A549 (cell line): ENCODE measurements around the gene CC2D1A. TPM values are rescaled to one million over a fixed set of nuclear protein-coding genes. Genes with fewer than 3 reads are reported as not detected.

Experiments used
- ATAC-seq, 2 experiments: fragments of 200-7000 bp in 1 of 2; fragments of >200 bp in 1 of 2; cut with Nextera tagmentation in 1 of 2; cut with Tn5 transposase in 1 of 2; 3 replicates each; pipeline versions ENCODE4 v1.8.0 to v1.9.1; 2018 to 2020; ENCODE audit warnings: mild to moderate bottlenecking in 1 of 2, moderate library complexity in 1 of 2
- CTCF ChIA-PET: fragments of 300-600 bp; sonication (Branson Sonifier 250); formaldehyde crosslinking; extraction: SDS; loops from one replicate; lab custom pipeline; 2021; ENCODE audit warnings: antibody characterized with exemption, inconsistent platforms; lab: Yijun Ruan, JAX
- POLR2A ChIA-PET: fragments of 350-600 bp; formaldehyde crosslinking; extraction: SDS; loops from one replicate; lab custom pipeline; 2021; ENCODE audit warnings: antibody characterized with exemption, inconsistent platforms; lab: Yijun Ruan, JAX
- DNase-seq, 2 experiments: peaks; one replicate each; pipeline versions ENCODE4 v3.0.0 to v3.0.0-alpha.2; 2011 to 2016; ENCODE audit warnings: low read depth in 1 of 2, low spot score in 1 of 2
- FAIRE-seq: peaks from 2 replicates; lab custom pipeline; 2011; peaks lifted over from hg19 to GRCh38; lab: Jason Lieb, UNC
- H3K27ac ChIP-seq, 2 experiments: fragments of >200 bp; sonication (Bioruptor Twin); formaldehyde crosslinking; 3 replicates each; pipeline ENCODE4 v1.5.1; 2016 to 2017
- H3K4me1 ChIP-seq: fragments of >200 bp; sonication (Bioruptor Twin); formaldehyde crosslinking; 3 replicates; pipeline ENCODE4 v1.6.1; 2016
- H3K4me2 ChIP-seq: fragments of >200 bp; sonication (Bioruptor Twin); formaldehyde crosslinking; 3 replicates; pipeline ENCODE4 v1.6.1; 2016
- H3K4me3 ChIP-seq: fragments of >200 bp; sonication (Bioruptor Twin); formaldehyde crosslinking; 3 replicates; pipeline ENCODE4 v1.5.1; 2016
- H3K9me3 ChIP-seq: fragments of >200 bp; sonication (Bioruptor Twin); formaldehyde crosslinking; 3 replicates; pipeline ENCODE4 v1.6.1; 2016
- ATOH8 ChIP-seq: fragments of 250-450 bp; sonication (Bioruptor Pico); IDR thresholded peaks from 2 replicates; pipeline ENCODE4 v1.5.0; 2020; ENCODE audit warnings: low read depth, mild to moderate bottlenecking, moderate library complexity
- BHLHE40 ChIP-seq: IDR thresholded peaks from 2 replicates; pipeline ENCODE4 v1.6.1; 2012; ENCODE audit warnings: low read depth, low read length, inconsistent platforms
- CBX2 ChIP-seq: fragments of 200-600 bp; sonication (generic); IDR thresholded peaks from 2 replicates; pipeline ENCODE4 v1.6.1; 2016; ENCODE audit warnings: low read depth, mild to moderate bottlenecking, borderline replicate concordance
- CBX8 ChIP-seq: fragments of 200-600 bp; sonication (generic); IDR thresholded peaks from 2 replicates; pipeline ENCODE4 v1.6.1; 2016
- CHD2 ChIP-seq: fragments of 150-350 bp; IDR thresholded peaks from 2 replicates; pipeline ENCODE4 v1.6.1; 2014; ENCODE audit warnings: low read length; ENCODE audit not compliant: partially characterized antibody
- EHF ChIP-seq: fragments of 250-450 bp; sonication (Bioruptor Pico); IDR thresholded peaks from 2 replicates; pipeline ENCODE4 v1.5.0; 2020; ENCODE audit warnings: mild to moderate bottlenecking
- ESRRA ChIP-seq: fragments of 150-350 bp; IDR thresholded peaks from 2 replicates; pipeline ENCODE4 v1.6.1; 2014; ENCODE audit warnings: mild to moderate bottlenecking, low read length, borderline replicate concordance
- FOSB ChIP-seq: fragments of 250-450 bp; sonication (Bioruptor Pico); IDR thresholded peaks from 2 replicates; pipeline ENCODE4 v1.5.0; 2020; ENCODE audit warnings: mild to moderate bottlenecking, moderate library complexity
- FOSL2 ChIP-seq, 2 experiments: fragments of 450-650 bp in 1 of 2; fragments of >200 bp in 1 of 2; sonication (Bioruptor Twin) in 1 of 2; formaldehyde crosslinking; IDR thresholded peaks; 2 replicates each; pipeline versions ENCODE4 v1.5.0 to v1.6.1; 2016 to 2020; ENCODE audit warnings: mild to moderate bottlenecking in 1 of 2, moderate library complexity in 1 of 2
- FOXS1 ChIP-seq: fragments of 250-450 bp; sonication (Bioruptor Pico); IDR thresholded peaks from 2 replicates; pipeline ENCODE4 v1.5.0; 2020; ENCODE audit warnings: mild to moderate bottlenecking, moderate library complexity
- HMGXB4 ChIP-seq: fragments of 250-450 bp; sonication (Bioruptor Pico); IDR thresholded peaks from 2 replicates; pipeline ENCODE4 v1.5.0; 2021; ENCODE audit warnings: mild to moderate bottlenecking, moderate library complexity, borderline replicate concordance
- HOXA7 ChIP-seq: fragments of 250-450 bp; sonication (Bioruptor Pico); IDR thresholded peaks from 2 replicates; pipeline ENCODE4 v1.5.0; 2020; ENCODE audit warnings: mild to moderate bottlenecking, moderate library complexity
- HOXB5 ChIP-seq: fragments of 250-450 bp; sonication (Bioruptor Pico); IDR thresholded peaks from 2 replicates; pipeline ENCODE4 v1.5.0; 2020; ENCODE audit warnings: mild to moderate bottlenecking, moderate library complexity
- JUNB ChIP-seq: fragments of >200 bp; sonication (Bioruptor Twin); formaldehyde crosslinking; IDR thresholded peaks from 2 replicates; pipeline ENCODE4 v1.6.1; 2016
- KDM5A ChIP-seq: fragments of 200-600 bp; sonication (generic); IDR thresholded peaks from 2 replicates; pipeline ENCODE4 v1.6.1; 2016; ENCODE audit warnings: antibody characterized with exemption, mild to moderate bottlenecking
- MYC ChIP-seq: IDR thresholded peaks from 2 replicates; pipeline ENCODE4 v1.6.1; 2012; ENCODE audit warnings: mild to moderate bottlenecking, inconsistent platforms, low read length, improper control_type of control experiment, borderline replicate concordance
- POLR2AphosphoS2 ChIP-seq: conservative IDR thresholded peaks from 2 replicates; pipeline ENCODE4 v1.6.1; 2012; ENCODE audit warnings: low read length, improper control_type of control experiment, inconsistent platforms
- RCOR1 ChIP-seq: fragments of 150-350 bp; IDR thresholded peaks from 2 replicates; pipeline ENCODE4 v1.6.1; 2014; ENCODE audit warnings: antibody characterized with exemption, low read length, low read depth
- SMC3 ChIP-seq: fragments of >200 bp; sonication (Bioruptor Twin); formaldehyde crosslinking; IDR thresholded peaks from 3 replicates; pipeline ENCODE4 v1.6.1; 2018; ENCODE audit warnings: inconsistent platforms
- ZNF302 ChIP-seq: fragments of 250-450 bp; sonication (Bioruptor Pico); IDR thresholded peaks from 2 replicates; pipeline ENCODE4 v1.9.0; 2021; ENCODE audit warnings: inconsistent platforms, mild to moderate bottlenecking, moderate library complexity
- ZSCAN20 ChIP-seq: fragments of 250-450 bp; sonication (Bioruptor Pico); IDR thresholded peaks from 2 replicates; pipeline ENCODE4 v1.8.0; 2022; ENCODE audit warnings: mild to moderate bottlenecking, moderate library complexity
- WGBS: methylation state at CpG from one replicate; pipeline ENCODE4 v1.1.6; 2017; ENCODE audit errors: missing lambda C conversion rate; 5-methylcytosine and 5-hydroxymethylcytosine counted together
- polyA plus RNA-seq, 4 experiments: library from polyadenylated mRNA; depleted of rRNA in 3 of 4; stranded (reverse); fragments of >200 nt; fragmentation: RNase III in 1 of 4; extraction: RNeasy Plus Mini Kit Qiagen cat#74134 plus additional on column Dnase treatment in 1 of 4; gene quantifications; 2 replicates in 3 of 4; 3 replicates in 1 of 4; pipeline ENCODE4 v1.2.3, GENCODE V29; 2011 to 2017
- TF ChIP-seq, protein P1 (sequence below): IDR thresholded peaks from 2 replicates; pipeline ENCODE4 v1.6.1; 2012
- TF ChIP-seq, protein P2 (sequence below): fragments of 200-600 bp; sonication (generic); IDR thresholded peaks from 2 replicates; pipeline ENCODE4 v1.6.1; 2016; ENCODE audit warnings: antibody characterized with exemption, mild to moderate bottlenecking, moderate library complexity
- TF ChIP-seq, protein P3 (sequence below): IDR thresholded peaks from 2 replicates; pipeline ENCODE4 v1.6.1; 2012; ENCODE audit warnings: low read depth, borderline replicate concordance

The CC2D1A gene
- polyA plus RNA-seq, 2 of the 4 experiments (the other 2 are of a cell fraction): 4.8 to 13.9 TPM

GRCh38 chr19:13875824-13876223, 30.2 kb upstream of the CC2D1A start:
- Histone ChIP-seq H3K4me3 (no peak overlapping the region), H3K4me1 (peaks cover 21% of the 10 kb centered on the region), H3K9me3 (no peaks in the 10 kb centered on the region), H3K4me2 (no peak overlapping the region), H3K27ac (no peak overlapping the region; a peak in 1 of 6 replicates)
- whole genome bisulfite sequencing: 93% methylated on average over 5 of the region's 5 CpGs
- ChIA-PET POLR2A (no interaction called here), CTCF (interaction anchor here (1.4 to 2.3 kb wide), 2 partner anchors 183 to 200 kb away, joined by 3 to 8 read pairs; no protein-coding TSS in a partner anchor)
- DNase-seq (no peak), ATAC-seq (no peak), FAIRE-seq (no peak)
- no peak for TF ChIP-seq HOXA7 (CRISPR knock-in tag)
- TF ChIP-seq ESRRA: no peak
- no peak for TF ChIP-seq HOXB5
- TF ChIP-seq, protein P1, sequence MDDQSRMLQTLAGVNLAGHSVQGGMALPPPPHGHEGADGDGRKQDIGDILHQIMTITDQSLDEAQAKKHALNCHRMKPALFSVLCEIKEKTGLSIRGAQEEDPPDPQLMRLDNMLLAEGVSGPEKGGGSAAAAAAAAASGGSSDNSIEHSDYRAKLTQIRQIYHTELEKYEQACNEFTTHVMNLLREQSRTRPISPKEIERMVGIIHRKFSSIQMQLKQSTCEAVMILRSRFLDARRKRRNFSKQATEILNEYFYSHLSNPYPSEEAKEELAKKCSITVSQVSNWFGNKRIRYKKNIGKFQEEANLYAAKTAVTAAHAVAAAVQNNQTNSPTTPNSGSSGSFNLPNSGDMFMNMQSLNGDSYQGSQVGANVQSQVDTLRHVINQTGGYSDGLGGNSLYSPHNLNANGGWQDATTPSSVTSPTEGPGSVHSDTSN: no peak
- TF ChIP-seq CBX8: no peak
- TF ChIP-seq, protein P2, sequence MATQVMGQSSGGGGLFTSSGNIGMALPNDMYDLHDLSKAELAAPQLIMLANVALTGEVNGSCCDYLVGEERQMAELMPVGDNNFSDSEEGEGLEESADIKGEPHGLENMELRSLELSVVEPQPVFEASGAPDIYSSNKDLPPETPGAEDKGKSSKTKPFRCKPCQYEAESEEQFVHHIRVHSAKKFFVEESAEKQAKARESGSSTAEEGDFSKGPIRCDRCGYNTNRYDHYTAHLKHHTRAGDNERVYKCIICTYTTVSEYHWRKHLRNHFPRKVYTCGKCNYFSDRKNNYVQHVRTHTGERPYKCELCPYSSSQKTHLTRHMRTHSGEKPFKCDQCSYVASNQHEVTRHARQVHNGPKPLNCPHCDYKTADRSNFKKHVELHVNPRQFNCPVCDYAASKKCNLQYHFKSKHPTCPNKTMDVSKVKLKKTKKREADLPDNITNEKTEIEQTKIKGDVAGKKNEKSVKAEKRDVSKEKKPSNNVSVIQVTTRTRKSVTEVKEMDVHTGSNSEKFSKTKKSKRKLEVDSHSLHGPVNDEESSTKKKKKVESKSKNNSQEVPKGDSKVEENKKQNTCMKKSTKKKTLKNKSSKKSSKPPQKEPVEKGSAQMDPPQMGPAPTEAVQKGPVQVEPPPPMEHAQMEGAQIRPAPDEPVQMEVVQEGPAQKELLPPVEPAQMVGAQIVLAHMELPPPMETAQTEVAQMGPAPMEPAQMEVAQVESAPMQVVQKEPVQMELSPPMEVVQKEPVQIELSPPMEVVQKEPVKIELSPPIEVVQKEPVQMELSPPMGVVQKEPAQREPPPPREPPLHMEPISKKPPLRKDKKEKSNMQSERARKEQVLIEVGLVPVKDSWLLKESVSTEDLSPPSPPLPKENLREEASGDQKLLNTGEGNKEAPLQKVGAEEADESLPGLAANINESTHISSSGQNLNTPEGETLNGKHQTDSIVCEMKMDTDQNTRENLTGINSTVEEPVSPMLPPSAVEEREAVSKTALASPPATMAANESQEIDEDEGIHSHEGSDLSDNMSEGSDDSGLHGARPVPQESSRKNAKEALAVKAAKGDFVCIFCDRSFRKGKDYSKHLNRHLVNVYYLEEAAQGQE: no peak
- TF ChIP-seq FOSL2 (IDR thresholded peaks at IDR 0.05): no peak
- no peak for TF ChIP-seq FOSL2 (CRISPR knock-in tag; IDR thresholded peaks at IDR 0.05)
- no peak for TF ChIP-seq POLR2AphosphoS2
- no peak for TF ChIP-seq RCOR1

DNA sequence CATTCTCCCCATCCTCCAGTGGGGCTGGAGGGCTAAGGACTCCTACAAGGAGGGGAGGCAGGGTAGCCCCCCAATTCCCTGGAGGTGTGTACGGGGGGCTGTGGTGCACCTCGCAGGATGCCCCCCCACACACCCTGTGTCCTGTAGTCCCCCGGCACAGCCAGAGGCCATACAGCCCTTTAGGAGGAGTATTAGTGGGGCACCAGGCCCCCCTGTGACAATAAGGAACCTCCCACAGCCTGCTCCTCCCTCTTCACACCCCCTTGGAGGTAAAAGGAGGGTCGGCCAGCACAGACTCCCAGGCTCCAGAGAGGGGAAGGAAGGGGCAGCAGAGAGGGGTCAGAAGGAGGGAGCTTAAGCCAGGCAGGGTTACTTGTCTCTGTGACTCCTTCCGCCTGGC, 29.2 kb upstream of the CC2D1A start, which contains the start of gene NANOS3:
NANOS3 (plus strand) TSS at position 301 of the 400 bp plus-strand sequence. CDS start 115 bp downstream, outside the sequence.
- 49% methylated on average over 4 of the region's 5 CpGs for WGBS
- no peak within 1 kb of the TSS for H3K4me3 ChIP-seq
- no peaks in the 10 kb centered on the region for H3K9me3 ChIP-seq
- CTCF ChIA-PET: interaction anchor here (0.7 to 2.3 kb wide), 6 partner anchors 10 to 471 kb away, joined by 3 to 8 read pairs (median 4); no protein-coding TSS in a partner anchor
- FAIRE-seq (no peak), ATAC-seq (no peak), DNase-seq (no peak)
- POLR2A ChIA-PET: no interaction called here
- no peak within 1 kb of the TSS; a peak in 1 of 6 replicates for H3K27ac ChIP-seq
- H3K4me1 ChIP-seq: peaks cover 24% of the 10 kb centered on the region
- TF ChIP-seq JUNB: no peak
- TF ChIP-seq ATOH8 (CRISPR knock-in tag): no peak
- TF ChIP-seq ZNF302 (CRISPR knock-in tag): no peak
- no peak for TF ChIP-seq HOXA7 (CRISPR knock-in tag)
- TF ChIP-seq MYC: no peak
- TF ChIP-seq EHF: no peak
- TF ChIP-seq ZSCAN20 (CRISPR knock-in tag): no peak
- TF ChIP-seq FOSB (CRISPR knock-in tag): no peak
- no peak for TF ChIP-seq SMC3
- TF ChIP-seq CBX2: no peak
- no peak for TF ChIP-seq FOXS1
- no peak for TF ChIP-seq KDM5A
- TF ChIP-seq, protein P1: no peak
- no peak for TF ChIP-seq CHD2
- TF ChIP-seq POLR2AphosphoS2: no peak
- no peak for TF ChIP-seq BHLHE40
- no peak for TF ChIP-seq HMGXB4 (CRISPR knock-in tag)
- TF ChIP-seq, protein P3, sequence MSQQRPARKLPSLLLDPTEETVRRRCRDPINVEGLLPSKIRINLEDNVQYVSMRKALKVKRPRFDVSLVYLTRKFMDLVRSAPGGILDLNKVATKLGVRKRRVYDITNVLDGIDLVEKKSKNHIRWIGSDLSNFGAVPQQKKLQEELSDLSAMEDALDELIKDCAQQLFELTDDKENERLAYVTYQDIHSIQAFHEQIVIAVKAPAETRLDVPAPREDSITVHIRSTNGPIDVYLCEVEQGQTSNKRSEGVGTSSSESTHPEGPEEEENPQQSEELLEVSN: no peak
- no peak for TF ChIP-seq FOSL2 (IDR thresholded peaks at IDR 0.05)
- no peak for TF ChIP-seq FOSL2 (CRISPR knock-in tag; IDR thresholded peaks at IDR 0.05)
- no peak within 1 kb of the TSS for H3K4me2 ChIP-seq
